HepG2 (cell line): ENCODE measurements around the gene HKDC1.

Source experiments
- CREB1 ChIP-seq, 2 experiments: fragments of 450-650 bp in 1 of 2; IDR thresholded peaks; 2 replicates each; pipeline ENCODE4 v1.6.1; 2016 to 2017; ENCODE audit warnings: control low read depth in 1 of 2, mild to moderate bottlenecking in 1 of 2, missing compliant biosample characterization in 1 of 2, missing genetic modification characterization in 1 of 2
- CTCF ChIP-seq: sonication (generic); formaldehyde crosslinking; IDR thresholded peaks from 2 replicates; pipeline ENCODE4 v1.5.0; 2020; ENCODE audit warnings: mild to moderate bottlenecking, missing genetic modification reagents, moderate library complexity
- DNMT1 ChIP-seq: sonication (generic); formaldehyde crosslinking; IDR thresholded peaks from 2 replicates; pipeline ENCODE4 v1.5.1; 2020; ENCODE audit warnings: mild to moderate bottlenecking, missing genetic modification reagents
- HNRNPH1 ChIP-seq: fragments of 200-400 bp; formaldehyde crosslinking; optimal IDR thresholded peaks from 2 replicates; pipeline ENCODE3; 2017; ENCODE audit warnings: mild to moderate bottlenecking, low read depth, low read length
- MATR3 ChIP-seq: sonication (generic); formaldehyde crosslinking; IDR thresholded peaks from 2 replicates; pipeline ENCODE4 v1.4.0; 2020; ENCODE audit warnings: missing genetic modification reagents
- SALL2 ChIP-seq: sonication (generic); formaldehyde crosslinking; IDR thresholded peaks from 2 replicates; pipeline ENCODE4 v1.8.1; 2023; ENCODE audit warnings: mild to moderate bottlenecking, missing genetic modification reagents, inconsistent platforms
- TAF1 ChIP-seq: sonication (generic); formaldehyde crosslinking; IDR thresholded peaks from 2 replicates; pipeline ENCODE4 v1.4.0; 2020; ENCODE audit warnings: missing genetic modification reagents
- UBTF ChIP-seq: sonication (generic); formaldehyde crosslinking; IDR thresholded peaks from 2 replicates; pipeline ENCODE4 v1.4.0; 2020; ENCODE audit warnings: mild to moderate bottlenecking, missing genetic modification reagents
- ZNF124 ChIP-seq: sonication (generic); formaldehyde crosslinking; IDR thresholded peaks from 2 replicates; pipeline ENCODE4 v1.4.0; 2020; ENCODE audit warnings: missing genetic modification reagents
- ZNF138 ChIP-seq: sonication (generic); formaldehyde crosslinking; IDR thresholded peaks from 2 replicates; pipeline ENCODE4 v1.5.0; 2020; ENCODE audit warnings: mild to moderate bottlenecking, low read depth, missing genetic modification reagents
- ZNF652 ChIP-seq: IDR thresholded peaks from 2 replicates; pipeline ENCODE4 v1.6.1; 2016; ENCODE audit warnings: low read depth, borderline replicate concordance
- ZNF691 ChIP-seq: sonication (generic); formaldehyde crosslinking; IDR thresholded peaks from 2 replicates; pipeline ENCODE4 v1.4.0; 2020; ENCODE audit warnings: missing genetic modification reagents, low read depth, mild to moderate bottlenecking, borderline replicate concordance
- TF ChIP-seq, protein P1 (sequence below): sonication (generic); formaldehyde crosslinking; IDR thresholded peaks from 2 replicates; pipeline ENCODE4 v1.5.1; 2020; ENCODE audit warnings: mild to moderate bottlenecking, missing genetic modification reagents, moderate library complexity
- TF ChIP-seq, protein P2 (sequence below): sonication (generic); formaldehyde crosslinking; IDR thresholded peaks from 2 replicates; pipeline ENCODE4 v1.5.1; 2020; ENCODE audit warnings: mild to moderate bottlenecking, moderate library complexity, missing genetic modification reagents

GRCh38 chr10:69179089-69179742, 40.9 kb upstream of the HKDC1 start:
- TF ChIP-seq ZNF138 (CRISPR knock-in tag) (no peak), DNMT1 (no peak), UBTF (CRISPR knock-in tag) (no peak), ZNF691 (0 out of 2 replicates have a peak, but pooled peaks have one; percentile 42), SALL2 (CRISPR knock-in tag) (no peak), CTCF (CRISPR knock-in tag) (no peak), ZNF124 (CRISPR knock-in tag) (no peak), ZNF652 (no peak), CREB1 (IDR thresholded peaks at IDR 0.05) (no peak; the same call in 1 of the 2 replicates), CREB1 (CRISPR knock-in tag; IDR thresholded peaks at IDR 0.05) (no peak), TAF1 (CRISPR knock-in tag) (no peak), MATR3 (CRISPR knock-in tag) (no peak), HNRNPH1 (no peak)
- TF ChIP-seq, protein P1, sequence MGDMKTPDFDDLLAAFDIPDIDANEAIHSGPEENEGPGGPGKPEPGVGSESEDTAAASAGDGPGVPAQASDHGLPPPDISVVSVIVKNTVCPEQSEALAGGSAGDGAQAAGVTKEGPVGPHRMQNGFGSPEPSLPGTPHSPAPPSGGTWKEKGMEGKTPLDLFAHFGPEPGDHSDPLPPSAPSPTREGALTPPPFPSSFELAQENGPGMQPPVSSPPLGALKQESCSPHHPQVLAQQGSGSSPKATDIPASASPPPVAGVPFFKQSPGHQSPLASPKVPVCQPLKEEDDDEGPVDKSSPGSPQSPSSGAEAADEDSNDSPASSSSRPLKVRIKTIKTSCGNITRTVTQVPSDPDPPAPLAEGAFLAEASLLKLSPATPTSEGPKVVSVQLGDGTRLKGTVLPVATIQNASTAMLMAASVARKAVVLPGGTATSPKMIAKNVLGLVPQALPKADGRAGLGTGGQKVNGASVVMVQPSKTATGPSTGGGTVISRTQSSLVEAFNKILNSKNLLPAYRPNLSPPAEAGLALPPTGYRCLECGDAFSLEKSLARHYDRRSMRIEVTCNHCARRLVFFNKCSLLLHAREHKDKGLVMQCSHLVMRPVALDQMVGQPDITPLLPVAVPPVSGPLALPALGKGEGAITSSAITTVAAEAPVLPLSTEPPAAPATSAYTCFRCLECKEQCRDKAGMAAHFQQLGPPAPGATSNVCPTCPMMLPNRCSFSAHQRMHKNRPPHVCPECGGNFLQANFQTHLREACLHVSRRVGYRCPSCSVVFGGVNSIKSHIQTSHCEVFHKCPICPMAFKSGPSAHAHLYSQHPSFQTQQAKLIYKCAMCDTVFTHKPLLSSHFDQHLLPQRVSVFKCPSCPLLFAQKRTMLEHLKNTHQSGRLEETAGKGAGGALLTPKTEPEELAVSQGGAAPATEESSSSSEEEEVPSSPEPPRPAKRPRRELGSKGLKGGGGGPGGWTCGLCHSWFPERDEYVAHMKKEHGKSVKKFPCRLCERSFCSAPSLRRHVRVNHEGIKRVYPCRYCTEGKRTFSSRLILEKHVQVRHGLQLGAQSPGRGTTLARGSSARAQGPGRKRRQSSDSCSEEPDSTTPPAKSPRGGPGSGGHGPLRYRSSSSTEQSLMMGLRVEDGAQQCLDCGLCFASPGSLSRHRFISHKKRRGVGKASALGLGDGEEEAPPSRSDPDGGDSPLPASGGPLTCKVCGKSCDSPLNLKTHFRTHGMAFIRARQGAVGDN = no peak; the same call in 1 of the 2 replicates
- TF ChIP-seq, protein P2, sequence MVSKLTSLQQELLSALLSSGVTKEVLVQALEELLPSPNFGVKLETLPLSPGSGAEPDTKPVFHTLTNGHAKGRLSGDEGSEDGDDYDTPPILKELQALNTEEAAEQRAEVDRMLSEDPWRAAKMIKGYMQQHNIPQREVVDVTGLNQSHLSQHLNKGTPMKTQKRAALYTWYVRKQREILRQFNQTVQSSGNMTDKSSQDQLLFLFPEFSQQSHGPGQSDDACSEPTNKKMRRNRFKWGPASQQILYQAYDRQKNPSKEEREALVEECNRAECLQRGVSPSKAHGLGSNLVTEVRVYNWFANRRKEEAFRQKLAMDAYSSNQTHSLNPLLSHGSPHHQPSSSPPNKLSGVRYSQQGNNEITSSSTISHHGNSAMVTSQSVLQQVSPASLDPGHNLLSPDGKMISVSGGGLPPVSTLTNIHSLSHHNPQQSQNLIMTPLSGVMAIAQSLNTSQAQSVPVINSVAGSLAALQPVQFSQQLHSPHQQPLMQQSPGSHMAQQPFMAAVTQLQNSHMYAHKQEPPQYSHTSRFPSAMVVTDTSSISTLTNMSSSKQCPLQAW (CRISPR knock-in tag) = peak; percentile 17
